BLaER1 (cell line): ENCODE data around the gene BCAR3.
A peak's percentile ranks its signal among the peaks of the same experiment; 100 is the strongest.
"Not testable (repeated sequence)": the region's sequence is repeated elsewhere in the genome, so short reads cannot be mapped to it uniquely, and the experiment has no call there.

Experiments used
- H3K27ac ChIP-seq: shearing (Covaris generic); formaldehyde crosslinking; 2 replicates; pipeline ENCODE4 v1.8.1; 2022
- H3K27me3 ChIP-seq: shearing (Covaris generic); formaldehyde crosslinking; 2 replicates; pipeline ENCODE4 v1.8.1; 2022
- H3K36me3 ChIP-seq: shearing (Covaris generic); formaldehyde crosslinking; 2 replicates; pipeline ENCODE4 v1.8.1; 2022
- H3K4me1 ChIP-seq: shearing (Covaris generic); formaldehyde crosslinking; 2 replicates; pipeline ENCODE4 v1.8.1; 2022
- H3K4me2 ChIP-seq: shearing (Covaris generic); formaldehyde crosslinking; 2 replicates; pipeline ENCODE4 v1.8.1; 2022
- H3K4me3 ChIP-seq: shearing (Covaris generic); formaldehyde crosslinking; 2 replicates; pipeline ENCODE4 v1.8.1; 2022
- H3K9ac ChIP-seq: shearing (Covaris generic); formaldehyde crosslinking; 2 replicates; pipeline ENCODE4 v1.8.1; 2022
- H3K9me3 ChIP-seq: shearing (Covaris generic); formaldehyde crosslinking; 2 replicates; pipeline ENCODE4 v1.8.1; 2022
- H4K20me1 ChIP-seq: shearing (Covaris generic); formaldehyde crosslinking; 2 replicates; pipeline ENCODE4 v1.8.1; 2022
- Cebpa-rat ChIP-seq: shearing (Covaris generic); IDR thresholded peaks from 2 replicates; pipeline ENCODE4 v1.8.1; 2022

The BCAR3 gene

DNA sequence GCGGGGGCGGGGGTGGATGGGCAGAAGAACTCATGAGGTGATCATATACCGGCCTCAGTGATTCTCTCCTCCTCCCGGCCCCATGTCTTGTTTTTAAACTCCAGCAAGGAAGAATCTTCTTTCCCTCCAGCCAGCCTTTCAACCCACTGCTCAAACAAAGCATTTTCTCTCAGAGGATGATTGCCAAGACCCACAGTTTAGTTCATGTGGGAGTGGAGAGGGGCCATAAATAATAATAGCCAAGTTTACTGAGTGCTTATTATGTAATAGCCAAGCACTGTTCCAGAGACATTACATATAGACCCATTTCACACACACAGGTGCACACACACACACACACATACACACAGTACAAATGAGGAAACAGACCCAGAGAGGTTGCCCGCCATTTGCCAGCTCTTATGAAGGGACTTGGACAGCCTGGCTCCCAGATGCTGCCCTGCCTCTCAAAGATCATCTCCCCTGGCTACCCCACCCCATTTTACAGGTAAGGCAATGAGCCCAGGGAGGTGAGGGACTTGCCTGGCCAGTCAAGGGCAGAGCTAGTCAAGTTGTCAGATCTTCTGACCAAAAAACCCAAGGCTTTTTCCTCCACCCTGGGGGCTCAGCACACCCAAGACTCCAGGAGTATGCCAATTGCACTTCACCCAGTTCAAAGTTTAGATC is 18.0 kb upstream of the BCAR3 start:
- peaks cover 89% of the 10 kb centered on the region for H3K4me1 ChIP-seq

DNA sequence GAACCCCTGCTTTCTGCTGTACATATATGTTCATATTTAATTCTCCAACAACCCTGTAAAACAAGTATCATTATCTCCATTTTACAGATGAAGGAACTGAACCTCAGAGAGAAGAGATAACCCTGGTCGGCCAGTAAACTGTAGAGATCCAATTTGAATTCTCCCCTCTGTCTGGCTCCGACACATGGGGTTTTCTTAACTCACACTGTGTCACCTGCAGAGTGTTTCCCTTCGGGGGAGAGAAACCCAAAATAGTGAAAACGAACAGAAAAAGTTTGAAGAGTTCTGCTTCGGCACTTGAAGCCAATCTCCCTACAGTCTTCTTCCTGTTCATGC is 17.4 kb upstream of the BCAR3 start:
- no peaks in the 10 kb centered on the region for H4K20me1 ChIP-seq
- H3K4me1 ChIP-seq: peaks cover 89% of the 10 kb centered on the region
- TF ChIP-seq Cebpa-rat: no peak
- no peak overlapping the region for H3K4me3 ChIP-seq
- H3K4me2 ChIP-seq: no peak overlapping the region; the same call in 1 of the 2 replicates
- H3K27me3 ChIP-seq: no peaks in the 10 kb centered on the region
- H3K36me3 ChIP-seq: no peaks in the 10 kb centered on the region
- peak overlapping the region; percentile 20 for H3K27ac ChIP-seq
- H3K9ac ChIP-seq: peak overlapping the region; percentile 11; the same call in 1 of the 2 replicates
- no peaks in the 10 kb centered on the region for H3K9me3 ChIP-seq

More for the DNA sequence above, 18.0 kb upstream of the BCAR3 start:
- Histone ChIP-seq H3K9me3 (no peaks in the 10 kb centered on the region), H3K9ac (no peak overlapping the region), H3K4me2 (no peak overlapping the region; the same call in 1 of the 2 replicates), H3K27ac (peak overlapping the region; percentile 20; the same call in 1 of the 2 replicates), H3K27me3 (no peaks in the 10 kb centered on the region), H3K4me3 (no peak overlapping the region), H3K36me3 (no peaks in the 10 kb centered on the region), H4K20me1 (no peaks in the 10 kb centered on the region)
- TF ChIP-seq Cebpa-rat: no peak

DNA sequence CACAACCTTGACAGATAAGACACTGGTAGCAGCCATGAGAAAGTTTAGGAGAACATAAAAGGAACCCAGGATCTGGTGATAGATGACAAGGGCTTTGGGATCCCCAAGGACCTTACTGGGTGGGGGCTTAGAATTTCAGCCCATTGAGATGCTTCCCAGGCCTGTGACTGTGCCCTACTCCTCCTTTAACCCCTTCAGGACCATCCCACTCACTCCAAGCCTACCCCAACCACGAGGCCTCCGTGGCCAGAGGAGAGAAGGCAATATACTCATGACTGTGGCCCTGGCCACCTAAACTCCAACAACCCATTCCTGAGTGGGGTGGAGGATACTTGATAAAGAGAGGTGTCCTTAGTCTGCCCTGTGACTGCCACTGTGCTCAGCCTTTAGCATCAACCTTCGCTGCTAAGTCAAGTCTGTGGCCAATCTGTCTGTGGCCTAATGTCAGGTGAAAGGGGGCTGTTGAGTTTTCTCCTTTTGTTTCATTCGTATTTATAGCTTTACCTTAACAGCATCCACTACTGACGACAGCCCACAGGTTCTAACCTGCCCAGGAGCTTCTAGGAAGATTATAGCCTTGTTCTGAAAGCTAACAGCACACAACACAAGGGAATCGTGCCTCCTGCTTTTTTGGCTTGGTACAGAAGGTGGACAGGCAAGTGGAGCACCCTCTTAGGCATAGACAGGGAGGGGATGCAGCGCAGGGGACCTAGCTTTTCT is 16.9 kb upstream of the BCAR3 start:
- no peak for TF ChIP-seq Cebpa-rat
- Histone ChIP-seq H3K27me3 (no peaks in the 10 kb centered on the region), H3K4me2 (0 out of 2 replicates have a peak overlapping the region, but pooled peaks have one; percentile 1), H3K9ac (no peak overlapping the region), H3K9me3 (no peaks in the 10 kb centered on the region), H4K20me1 (no peaks in the 10 kb centered on the region), H3K27ac (peak overlapping the region; percentile 20), H3K4me3 (no peak overlapping the region), H3K36me3 (no peaks in the 10 kb centered on the region), H3K4me1 (peaks cover 89% of the 10 kb centered on the region)

DNA sequence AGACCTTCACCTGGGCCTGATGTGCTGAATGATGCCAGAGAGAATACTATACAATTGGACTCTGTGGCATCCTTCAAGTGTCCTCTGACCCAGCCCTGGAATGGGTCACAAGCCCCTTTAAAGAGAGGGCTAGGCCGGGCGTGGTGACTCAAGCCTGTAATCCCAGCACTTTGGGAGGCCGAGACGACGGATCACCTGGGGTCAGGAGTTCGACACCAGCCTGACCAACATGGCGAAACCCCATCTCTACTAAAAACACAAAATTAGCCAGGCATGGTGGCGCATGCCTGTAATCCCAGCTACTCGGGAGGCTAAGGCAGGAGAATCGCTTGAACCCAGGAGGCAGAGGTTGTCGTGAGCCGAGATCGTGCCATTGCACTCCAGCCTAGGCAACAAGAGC is 15.9 kb upstream of the BCAR3 start:
- H3K36me3 ChIP-seq, H4K20me1 ChIP-seq, H3K9me3 ChIP-seq, H3K4me2 ChIP-seq, H3K4me3 ChIP-seq, H3K27me3 ChIP-seq, H3K9ac ChIP-seq, H3K27ac ChIP-seq: not testable (repeated sequence)
- peaks cover 89% of the 10 kb centered on the region for H3K4me1 ChIP-seq

DNA sequence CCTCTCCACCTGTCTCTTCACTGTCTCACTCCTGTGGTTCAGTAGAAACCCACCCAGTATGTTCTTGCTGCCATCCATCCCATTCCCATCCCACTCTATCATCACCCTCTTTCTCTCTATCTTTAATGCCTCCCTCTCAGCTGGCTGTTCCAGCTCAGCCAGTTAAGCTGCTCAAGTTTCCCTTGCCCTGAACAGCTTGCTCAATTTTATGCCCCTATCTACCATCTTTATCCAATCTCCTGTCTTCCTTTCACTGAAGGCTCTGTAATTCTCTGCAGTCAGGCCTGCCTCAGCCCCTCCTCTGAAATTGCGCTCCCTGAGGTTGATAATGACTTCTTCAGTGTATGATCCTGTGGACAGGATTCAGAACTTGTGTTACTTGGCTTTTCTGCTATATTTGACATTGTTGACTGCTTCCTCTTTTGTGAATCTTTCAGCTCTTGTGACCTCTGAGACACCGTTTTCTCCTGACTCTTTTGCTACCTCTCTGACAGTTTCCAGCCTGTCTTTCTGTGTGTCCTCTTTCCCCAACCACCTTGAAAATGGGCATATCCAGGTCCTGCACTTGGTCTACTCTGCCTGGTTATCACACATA is 13.9 kb upstream of the BCAR3 start:
- Histone ChIP-seq H3K27me3 (no peaks in the 10 kb centered on the region), H3K36me3 (no peaks in the 10 kb centered on the region), H3K9ac (peak overlapping the region; percentile 44; the same call in 1 of the 2 replicates), H4K20me1 (no peaks in the 10 kb centered on the region), H3K4me2 (peak overlapping the region; percentile 92), H3K27ac (peak overlapping the region; percentile 97), H3K4me1 (peaks cover 89% of the 10 kb centered on the region), H3K9me3 (no peaks in the 10 kb centered on the region), H3K4me3 (no peak overlapping the region)
- TF ChIP-seq Cebpa-rat: no peak

DNA sequence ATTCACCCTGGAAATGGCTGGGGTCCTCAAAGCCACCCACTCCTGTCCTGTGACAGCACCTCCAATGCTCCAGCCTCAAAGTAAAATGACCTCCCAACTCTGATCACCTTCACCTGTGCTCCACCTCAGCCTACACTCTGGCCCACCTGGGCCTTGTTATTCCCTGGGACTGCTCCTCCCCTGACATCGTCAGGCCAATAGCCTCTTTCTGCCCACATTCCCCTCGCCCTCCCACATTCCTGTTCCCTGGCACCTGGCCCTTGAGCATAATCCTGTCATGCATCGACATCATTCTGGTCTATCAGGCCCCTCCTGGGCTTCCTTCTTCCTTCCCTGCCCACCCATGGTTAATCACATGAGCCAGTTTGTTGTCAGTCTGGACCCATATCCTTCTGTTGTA is 13.2 kb upstream of the BCAR3 start:
- Histone ChIP-seq H3K4me3 (no peak overlapping the region), H3K27ac (peak overlapping the region; percentile 97), H3K9me3 (no peaks in the 10 kb centered on the region), H3K9ac (0 out of 2 replicates have a peak overlapping the region, but pooled peaks have one; percentile 3), H3K4me1 (peaks cover 93% of the 10 kb centered on the region), H3K36me3 (no peaks in the 10 kb centered on the region), H3K27me3 (no peaks in the 10 kb centered on the region), H3K4me2 (peak overlapping the region; percentile 92), H4K20me1 (no peaks in the 10 kb centered on the region)
- no peak for TF ChIP-seq Cebpa-rat

DNA sequence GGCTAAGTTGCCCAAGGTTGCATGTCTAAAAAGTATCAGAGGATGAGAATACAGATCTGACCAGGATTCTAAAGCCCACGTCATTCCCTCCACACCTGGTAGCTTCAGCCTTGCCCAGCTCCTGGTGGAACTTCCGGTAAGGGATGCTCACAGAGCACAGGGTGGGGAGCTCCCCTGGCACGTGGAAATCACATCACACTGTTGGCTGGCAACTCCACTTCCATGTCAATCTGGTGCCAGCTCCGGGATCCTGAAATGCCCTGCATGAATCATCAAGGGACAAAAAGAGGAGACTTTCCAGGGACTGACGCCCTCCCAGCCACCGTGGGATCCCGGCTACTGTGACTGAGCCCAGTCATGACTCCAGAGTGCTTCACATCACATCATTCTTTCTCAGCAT is 12.4 kb upstream of the BCAR3 start:
- no peak for TF ChIP-seq Cebpa-rat
- peak overlapping the region; percentile 97 for H3K27ac ChIP-seq
- no peak overlapping the region; the same call in 1 of the 2 replicates for H3K4me3 ChIP-seq
- H3K27me3 ChIP-seq: no peaks in the 10 kb centered on the region
- H3K9me3 ChIP-seq: no peaks in the 10 kb centered on the region
- H3K4me2 ChIP-seq: peak overlapping the region; percentile 92
- peaks cover 93% of the 10 kb centered on the region for H3K4me1 ChIP-seq
- H4K20me1 ChIP-seq: no peaks in the 10 kb centered on the region
- peak overlapping the region; percentile 86 for H3K9ac ChIP-seq
- H3K36me3 ChIP-seq: no peaks in the 10 kb centered on the region

DNA sequence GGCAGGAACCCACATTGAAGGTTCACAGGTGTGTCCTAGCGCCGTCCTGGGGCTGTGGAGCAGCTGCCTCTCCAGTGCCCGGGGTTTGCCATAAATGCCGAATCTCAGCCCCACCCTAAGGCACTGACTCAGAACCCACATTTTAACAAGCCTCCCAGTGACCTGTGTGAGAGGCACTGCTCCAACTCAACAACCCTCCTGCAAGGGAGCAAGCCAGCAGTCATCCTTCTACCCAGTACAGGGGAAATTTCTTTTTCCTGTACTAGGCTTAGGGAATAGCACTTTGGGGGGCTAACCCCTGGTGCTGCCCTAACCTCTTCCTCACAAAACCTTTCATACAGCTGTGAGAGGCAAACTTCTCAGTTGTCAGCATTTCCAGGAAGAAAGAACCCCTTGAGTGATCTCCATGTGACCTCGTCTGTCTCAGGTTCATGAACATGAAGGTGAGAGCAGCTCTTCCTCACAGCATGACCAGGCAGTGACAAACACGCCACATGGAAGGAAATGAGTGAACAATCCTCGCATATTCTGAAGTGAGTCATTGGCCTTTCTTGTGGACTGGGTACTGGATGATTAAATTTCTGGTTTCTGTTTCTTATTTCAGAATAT is 11.4 kb upstream of the BCAR3 start:
- Histone ChIP-seq H3K4me3 (peak overlapping the region; percentile 52), H3K4me2 (peak overlapping the region; percentile 92), H4K20me1 (no peaks in the 10 kb centered on the region), H3K27me3 (no peaks in the 10 kb centered on the region), H3K36me3 (no peaks in the 10 kb centered on the region), H3K4me1 (peaks cover 94% of the 10 kb centered on the region), H3K9ac (peak overlapping the region; percentile 86), H3K27ac (peak overlapping the region; percentile 97), H3K9me3 (no peaks in the 10 kb centered on the region)
- no peak for TF ChIP-seq Cebpa-rat

DNA sequence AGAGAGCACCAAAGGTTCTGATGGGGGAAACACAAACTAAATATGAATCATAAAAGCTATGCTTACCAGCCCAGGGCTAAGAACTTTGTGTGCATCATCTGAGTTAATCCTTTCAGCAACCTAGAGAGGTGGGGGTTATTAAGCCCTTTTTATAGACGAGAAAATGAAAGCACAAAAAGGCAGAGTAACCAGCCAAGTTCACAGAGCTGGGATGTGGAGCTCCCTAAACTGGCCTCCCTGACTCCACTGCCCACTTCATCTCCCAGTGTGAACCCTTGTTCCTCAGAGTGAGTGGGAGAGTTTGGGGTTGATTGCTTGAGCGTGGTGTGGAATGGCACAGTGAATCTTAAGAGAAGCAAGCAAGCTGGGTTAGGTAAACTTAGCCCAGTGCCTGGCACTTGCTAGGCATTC is 10.8 kb upstream of the BCAR3 start:
- no peak for TF ChIP-seq Cebpa-rat
- Histone ChIP-seq H3K4me1 (peaks cover 100% of the 10 kb centered on the region), H3K9ac (peak overlapping the region; percentile 86), H3K9me3 (no peaks in the 10 kb centered on the region), H4K20me1 (no peaks in the 10 kb centered on the region), H3K36me3 (no peaks in the 10 kb centered on the region), H3K4me3 (peak overlapping the region; percentile 52), H3K4me2 (peak overlapping the region; percentile 92), H3K27ac (peak overlapping the region; percentile 97), H3K27me3 (no peaks in the 10 kb centered on the region)
